Measurements from ENCODE around the gene PGM2L1. TPM values are rescaled to one million over a fixed set of nuclear protein-coding genes. Genes with fewer than 3 reads are reported as not detected.

Gene PGM2L1
- total RNA-seq, 1 donor from 2014 or later = 15.9 TPM

DNA sequence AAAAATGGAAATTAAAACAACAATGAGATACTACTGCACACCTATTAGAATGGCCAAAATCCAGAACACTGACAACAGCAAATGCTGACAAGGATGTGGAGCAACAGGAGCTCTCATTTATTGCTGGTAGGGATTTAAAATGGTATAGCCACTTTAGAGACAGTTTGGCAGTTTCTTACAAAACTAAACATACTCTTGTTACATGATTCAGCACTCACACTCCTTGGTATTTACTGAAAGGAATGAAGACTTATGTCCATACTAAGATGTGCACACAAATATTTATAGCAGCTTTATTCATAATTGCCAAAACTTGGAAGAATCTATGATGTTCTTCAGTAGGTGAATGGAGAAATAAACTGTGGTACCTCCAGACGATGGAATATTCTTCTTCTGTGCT lies 40.8 kb downstream of the PGM2L1 start:
- H3K4me3 Mint-ChIP-seq = no peak overlapping the region
- no peaks in the 10 kb centered on the region for H3F3A ChIP-seq (ENCODE audit: low read depth)
- peaks cover 47% of the 10 kb centered on the region for H3K36me3 Mint-ChIP-seq
- H3K9me3 ChIP-seq (ENCODE audit: low read depth) = no peaks in the 10 kb centered on the region
- H3K36me3 ChIP-seq = no peaks in the 10 kb centered on the region
- H3K27ac Mint-ChIP-seq = no peak overlapping the region
- no peaks in the 10 kb centered on the region for H3K4me1 ChIP-seq
- no peak overlapping the region for H3K4me3 ChIP-seq
- no peak overlapping the region for H2AFZ ChIP-seq (replicated peaks)
- no peak overlapping the region for H3K27ac ChIP-seq
- H3K9me3 Mint-ChIP-seq = peaks cover 9% of the 10 kb centered on the region
- H3K9ac ChIP-seq = no peak overlapping the region
- TF ChIP-seq EZH2phosphoT487 (IDR thresholded peaks at IDR 0.05) (no peak), EZH2 (IDR thresholded peaks at IDR 0.05) (no peak)
- TF ChIP-seq, protein P1, sequence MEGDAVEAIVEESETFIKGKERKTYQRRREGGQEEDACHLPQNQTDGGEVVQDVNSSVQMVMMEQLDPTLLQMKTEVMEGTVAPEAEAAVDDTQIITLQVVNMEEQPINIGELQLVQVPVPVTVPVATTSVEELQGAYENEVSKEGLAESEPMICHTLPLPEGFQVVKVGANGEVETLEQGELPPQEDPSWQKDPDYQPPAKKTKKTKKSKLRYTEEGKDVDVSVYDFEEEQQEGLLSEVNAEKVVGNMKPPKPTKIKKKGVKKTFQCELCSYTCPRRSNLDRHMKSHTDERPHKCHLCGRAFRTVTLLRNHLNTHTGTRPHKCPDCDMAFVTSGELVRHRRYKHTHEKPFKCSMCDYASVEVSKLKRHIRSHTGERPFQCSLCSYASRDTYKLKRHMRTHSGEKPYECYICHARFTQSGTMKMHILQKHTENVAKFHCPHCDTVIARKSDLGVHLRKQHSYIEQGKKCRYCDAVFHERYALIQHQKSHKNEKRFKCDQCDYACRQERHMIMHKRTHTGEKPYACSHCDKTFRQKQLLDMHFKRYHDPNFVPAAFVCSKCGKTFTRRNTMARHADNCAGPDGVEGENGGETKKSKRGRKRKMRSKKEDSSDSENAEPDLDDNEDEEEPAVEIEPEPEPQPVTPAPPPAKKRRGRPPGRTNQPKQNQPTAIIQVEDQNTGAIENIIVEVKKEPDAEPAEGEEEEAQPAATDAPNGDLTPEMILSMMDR (IDR thresholded peaks at IDR 0.05) = no peak
- no peak for DNase-seq (ENCODE audit: low spot score)
- H3K79me2 ChIP-seq (ENCODE audit: low read depth) = no peaks in the 10 kb centered on the region
- no peaks in the 10 kb centered on the region for H4K20me1 ChIP-seq (ENCODE audit: low read depth)
- H3K4me1 Mint-ChIP-seq = peaks cover 10% of the 10 kb centered on the region
- H3K27me3 Mint-ChIP-seq (ENCODE audit: insufficient read depth, low read depth) = no peaks in the 10 kb centered on the region
- H3K4me2 ChIP-seq = no peak overlapping the region
- no peaks in the 10 kb centered on the region for H3K27me3 ChIP-seq

DNA sequence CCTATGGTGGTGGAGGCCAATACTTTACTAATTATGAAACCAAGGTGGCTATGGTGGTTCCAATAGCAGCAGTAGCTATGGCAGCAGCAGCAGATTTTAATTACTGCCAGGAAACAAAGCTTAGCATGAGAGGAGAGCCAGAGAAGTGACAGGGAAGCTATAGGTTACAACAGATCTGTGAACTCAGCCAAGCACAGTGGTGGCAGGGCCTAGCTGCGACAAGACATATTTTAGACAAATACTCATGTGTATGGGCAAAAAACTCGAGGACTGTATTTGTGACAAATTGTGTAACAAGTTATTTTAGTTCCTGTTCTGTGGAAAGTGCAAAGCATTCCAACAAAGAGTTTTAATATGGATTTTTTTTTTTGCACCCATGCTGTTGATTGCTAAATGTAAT lies 42.6 kb downstream of the PGM2L1 start:
- no peak for TF ChIP-seq EZH2 (IDR thresholded peaks at IDR 0.05)
- TF ChIP-seq EZH2phosphoT487 (IDR thresholded peaks at IDR 0.05) = no peak
- TF ChIP-seq, protein P1 (IDR thresholded peaks at IDR 0.05) = no peak
- H3K36me3 Mint-ChIP-seq = peaks cover 40% of the 10 kb centered on the region

DNA sequence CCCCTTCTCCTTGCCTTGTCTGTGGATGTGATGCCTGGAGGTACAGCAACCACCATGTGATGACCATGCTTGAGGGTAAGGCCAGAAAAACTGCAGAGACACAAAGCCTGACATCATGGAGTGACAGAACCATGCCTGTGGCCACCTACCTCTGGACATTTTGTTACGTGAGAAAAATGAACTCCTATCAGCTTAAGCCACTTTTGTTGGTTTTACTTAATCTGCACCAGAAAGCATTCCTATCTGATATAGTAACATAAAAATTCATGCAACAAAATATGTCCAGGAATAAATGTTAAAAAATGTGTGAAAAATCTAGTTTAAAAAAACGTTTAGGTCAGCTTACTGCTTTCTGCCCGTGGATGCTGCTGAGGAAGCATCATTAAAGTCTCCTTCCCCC lies 44.2 kb downstream of the PGM2L1 start:
- TF ChIP-seq, protein P1 (IDR thresholded peaks at IDR 0.05) = no peak
- TF ChIP-seq EZH2 (IDR thresholded peaks at IDR 0.05) (no peak), EZH2phosphoT487 (IDR thresholded peaks at IDR 0.05) (no peak)
- no peak for DNase-seq (ENCODE audit: low spot score)

More for the DNA sequence above, 42.6 kb downstream of the PGM2L1 start:
- Histone ChIP-seq H3K4me2 (no peak overlapping the region), H4K20me1 (ENCODE audit: low read depth) (no peaks in the 10 kb centered on the region), H3K4me1 (no peaks in the 10 kb centered on the region), H3K36me3 (no peaks in the 10 kb centered on the region), H3K9me3 (ENCODE audit: low read depth) (no peaks in the 10 kb centered on the region), H3K27me3 (no peaks in the 10 kb centered on the region), H3K4me3 (no peak overlapping the region), H3K27ac (no peak overlapping the region), H3F3A (ENCODE audit: low read depth) (no peaks in the 10 kb centered on the region), H3K79me2 (ENCODE audit: low read depth) (no peaks in the 10 kb centered on the region), H3K9ac (no peak overlapping the region), H2AFZ (replicated peaks) (no peak overlapping the region)
- H3K9me3 Mint-ChIP-seq = no peaks in the 10 kb centered on the region
- no peak for DNase-seq (ENCODE audit: low spot score)
- no peaks in the 10 kb centered on the region for H3K27me3 Mint-ChIP-seq (ENCODE audit: insufficient read depth, low read depth)
- H3K27ac Mint-ChIP-seq = no peak overlapping the region
- H3K4me3 Mint-ChIP-seq = no peak overlapping the region
- H3K4me1 Mint-ChIP-seq = peaks cover 10% of the 10 kb centered on the region

More for the DNA sequence above, 44.2 kb downstream of the PGM2L1 start:
- Mint-ChIP-seq H3K9me3 (no peaks in the 10 kb centered on the region), H3K4me3 (no peak overlapping the region), H3K27ac (no peak overlapping the region), H3K4me1 (peaks cover 10% of the 10 kb centered on the region), H3K27me3 (ENCODE audit: insufficient read depth, low read depth) (no peaks in the 10 kb centered on the region), H3K36me3 (peaks cover 32% of the 10 kb centered on the region)
- Histone ChIP-seq H3K27me3 (no peaks in the 10 kb centered on the region), H3F3A (ENCODE audit: low read depth) (no peaks in the 10 kb centered on the region), H3K36me3 (no peaks in the 10 kb centered on the region), H3K79me2 (ENCODE audit: low read depth) (no peaks in the 10 kb centered on the region), H3K4me1 (no peaks in the 10 kb centered on the region), H3K9me3 (ENCODE audit: low read depth) (no peaks in the 10 kb centered on the region), H3K27ac (no peak overlapping the region), H2AFZ (replicated peaks) (no peak overlapping the region), H3K4me2 (no peak overlapping the region), H3K9ac (no peak overlapping the region), H3K4me3 (no peak overlapping the region), H4K20me1 (ENCODE audit: low read depth) (no peaks in the 10 kb centered on the region)

Data from neural progenitor cell (in vitro differentiated cells).